Body of pancreas (tissue), 4 donors: Measurements from ENCODE around the gene TLR1. TPM values are rescaled to one million over a fixed set of nuclear protein-coding genes. Genes with fewer than 3 reads are reported as not detected.

Source experiments
- ATAC-seq: fragments of 150-250 bp; one replicate; pipeline ENCODE4 v1.9.1; 2016
- DNase-seq, 4 donors: peaks; one replicate each; pipeline ENCODE4 v3.0.0-alpha.2; 2019
- H3K27ac ChIP-seq, 4 donors: fragments of 200-600 bp; sonication (generic); 1 replicate in 3 of 4; 2 replicates in 1 of 4; pipeline versions ENCODE4 v1.5.1 to v1.6.1; 2016 to 2019; ENCODE audit warnings: mild to moderate bottlenecking in 1 of 4, mixed read lengths in 1 of 4, moderate library complexity in 1 of 4
- H3K27me3 ChIP-seq, 2 donors: fragments of 200-600 bp; sonication (generic); one replicate each; pipeline ENCODE4 v1.6.0; 2016; ENCODE audit warnings: mild to moderate bottlenecking in 1 of 2
- H3K36me3 ChIP-seq, 2 donors: fragments of 200-600 bp; sonication (generic); replicated peaks in 1 of 2; 2 replicates each; pipeline ENCODE4 v1.5.1; 2016; ENCODE audit warnings: low read depth in 2 of 2; ENCODE audit not compliant: insufficient read depth in 1 of 2
- H3K4me1 ChIP-seq: fragments of 200-600 bp; sonication (generic); one replicate; pipeline ENCODE4 v1.6.0; 2016
- H3K4me3 ChIP-seq, 2 donors: fragments of 200-600 bp; sonication (generic); 1 replicate in 1 of 2; 2 replicates in 1 of 2; pipeline ENCODE4 v1.5.1; 2016 to 2019
- H3K9me3 ChIP-seq, 3 donors: fragments of 200-600 bp; sonication (generic); 1 replicate in 2 of 3; 2 replicates in 1 of 3; pipeline ENCODE4 v1.5.1; 2016
- POLR2A ChIP-seq, 3 donors: fragments of 450-650 bp; IDR thresholded peaks; one replicate each; pipeline ENCODE4 v1.6.1; 2016; ENCODE audit warnings: antibody characterized with exemption in 3 of 3, mild to moderate bottlenecking in 2 of 3
- WGBS, 2 donors: methylation state at CpG; one replicate each; pipeline ENCODE4 v1.1.5; 2017; 5-methylcytosine and 5-hydroxymethylcytosine counted together
- intact Hi-C: fragments of 100-400 bp; cut with DNase I; formaldehyde crosslinking; loops from one replicate; pipeline ENCODE4 v1.15.1; 2023
- total RNA-seq, 2 donors: library from RNA; depleted of rRNA; stranded (reverse); fragments of >200 nt; gene quantifications; one replicate each; pipeline ENCODE4 v1.1.0, GENCODE V29; 2016
- TF ChIP-seq, protein P1 (sequence below), 7 experiments: fragments of 450-650 bp in 4 of 7; fragments of 200-600 bp in 3 of 7; sonication (generic) in 3 of 7; IDR thresholded peaks; one replicate each; pipeline ENCODE4 v1.5.1; 2016 to 2019; ENCODE audit warnings: antibody characterized with exemption in 7 of 7

TLR1 gene
- total RNA-seq, 2 donors from 2014 or later, result 12.2 to 20.8 TPM

DNA sequence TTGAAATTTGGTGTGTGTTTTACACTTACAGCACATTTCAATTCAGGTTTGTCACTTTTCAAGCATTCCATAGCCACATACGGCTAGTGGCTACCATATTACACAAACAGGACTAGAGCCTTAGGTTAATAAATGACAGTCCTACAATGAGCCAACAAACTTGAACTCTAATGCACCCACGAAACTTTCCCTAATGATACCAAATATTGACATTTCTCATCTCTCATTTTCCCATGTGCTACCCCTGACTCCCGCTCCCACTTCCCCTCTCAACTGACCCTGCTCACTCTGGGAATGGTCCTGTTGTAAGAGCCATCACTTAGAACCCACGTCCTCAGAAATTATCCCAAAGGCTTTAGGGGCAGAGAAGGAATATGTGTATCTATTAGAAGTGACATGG is 16.9 kb downstream of the TLR1 start:
- Histone ChIP-seq H3K36me3 (no peaks in the 10 kb centered on the region), H3K4me1 (peaks cover 11% of the 10 kb centered on the region), H3K27me3 (no peaks in the 10 kb centered on the region), H3K4me3 (no peak overlapping the region), H3K27ac (peak overlapping the region in 1 of 4 donors; percentile 53), H3K9me3 (no peaks in the 10 kb centered on the region)
- ATAC-seq (peak; percentile 63), DNase-seq (no peak)
- TF ChIP-seq, protein P1, sequence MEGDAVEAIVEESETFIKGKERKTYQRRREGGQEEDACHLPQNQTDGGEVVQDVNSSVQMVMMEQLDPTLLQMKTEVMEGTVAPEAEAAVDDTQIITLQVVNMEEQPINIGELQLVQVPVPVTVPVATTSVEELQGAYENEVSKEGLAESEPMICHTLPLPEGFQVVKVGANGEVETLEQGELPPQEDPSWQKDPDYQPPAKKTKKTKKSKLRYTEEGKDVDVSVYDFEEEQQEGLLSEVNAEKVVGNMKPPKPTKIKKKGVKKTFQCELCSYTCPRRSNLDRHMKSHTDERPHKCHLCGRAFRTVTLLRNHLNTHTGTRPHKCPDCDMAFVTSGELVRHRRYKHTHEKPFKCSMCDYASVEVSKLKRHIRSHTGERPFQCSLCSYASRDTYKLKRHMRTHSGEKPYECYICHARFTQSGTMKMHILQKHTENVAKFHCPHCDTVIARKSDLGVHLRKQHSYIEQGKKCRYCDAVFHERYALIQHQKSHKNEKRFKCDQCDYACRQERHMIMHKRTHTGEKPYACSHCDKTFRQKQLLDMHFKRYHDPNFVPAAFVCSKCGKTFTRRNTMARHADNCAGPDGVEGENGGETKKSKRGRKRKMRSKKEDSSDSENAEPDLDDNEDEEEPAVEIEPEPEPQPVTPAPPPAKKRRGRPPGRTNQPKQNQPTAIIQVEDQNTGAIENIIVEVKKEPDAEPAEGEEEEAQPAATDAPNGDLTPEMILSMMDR (IDR thresholded peaks at IDR 0.05), result no peak
- TF ChIP-seq POLR2A (IDR thresholded peaks at IDR 0.05), result no peak
- 20 to 33% methylated on average over 4 of the region's 4 CpGs for WGBS, 2 donors
- intact Hi-C loops, result no loop called here

DNA sequence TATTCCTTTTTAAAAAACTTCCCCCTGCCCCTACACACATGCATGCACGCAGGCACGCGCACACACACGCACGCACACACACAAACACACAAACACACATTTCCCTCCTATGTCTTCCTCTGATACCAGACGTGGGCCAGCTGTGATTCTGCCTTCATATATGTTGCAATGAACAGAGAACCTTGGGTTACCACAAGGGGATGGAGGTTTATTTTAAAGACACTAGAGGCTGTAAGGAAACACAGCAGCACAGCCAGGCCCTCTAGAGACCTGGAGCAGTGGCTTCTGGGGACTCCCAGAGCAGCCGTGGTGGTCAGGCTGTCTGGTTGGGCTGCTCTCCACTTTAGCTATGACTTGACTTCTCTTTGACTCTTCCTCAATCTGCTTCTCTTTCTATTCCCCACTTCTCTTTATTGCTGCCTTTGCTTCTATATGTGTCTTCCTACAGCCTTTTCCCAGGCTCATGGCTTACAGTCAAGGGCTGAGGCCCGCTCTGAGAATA is 18.6 kb downstream of the TLR1 start:
- Histone ChIP-seq H3K4me3 (no peak overlapping the region), H3K27ac (peak overlapping the region in 1 of 4 donors; percentile 57), H3K27me3 (no peaks in the 10 kb centered on the region), H3K36me3 (no peaks in the 10 kb centered on the region), H3K4me1 (peaks cover 16% of the 10 kb centered on the region), H3K9me3 (no peaks in the 10 kb centered on the region)
- 80 to 95% methylated on average over 8 of the region's 8 CpGs for WGBS, 2 donors
- ATAC-seq (no peak), DNase-seq (peak in 1 of 4 donors; percentile 58)
- intact Hi-C loops, result no loop called here
- TF ChIP-seq POLR2A (IDR thresholded peaks at IDR 0.05), result peak in 1 of 3 donors; percentile 25
- TF ChIP-seq, protein P1 (IDR thresholded peaks at IDR 0.05), result no peak

DNA sequence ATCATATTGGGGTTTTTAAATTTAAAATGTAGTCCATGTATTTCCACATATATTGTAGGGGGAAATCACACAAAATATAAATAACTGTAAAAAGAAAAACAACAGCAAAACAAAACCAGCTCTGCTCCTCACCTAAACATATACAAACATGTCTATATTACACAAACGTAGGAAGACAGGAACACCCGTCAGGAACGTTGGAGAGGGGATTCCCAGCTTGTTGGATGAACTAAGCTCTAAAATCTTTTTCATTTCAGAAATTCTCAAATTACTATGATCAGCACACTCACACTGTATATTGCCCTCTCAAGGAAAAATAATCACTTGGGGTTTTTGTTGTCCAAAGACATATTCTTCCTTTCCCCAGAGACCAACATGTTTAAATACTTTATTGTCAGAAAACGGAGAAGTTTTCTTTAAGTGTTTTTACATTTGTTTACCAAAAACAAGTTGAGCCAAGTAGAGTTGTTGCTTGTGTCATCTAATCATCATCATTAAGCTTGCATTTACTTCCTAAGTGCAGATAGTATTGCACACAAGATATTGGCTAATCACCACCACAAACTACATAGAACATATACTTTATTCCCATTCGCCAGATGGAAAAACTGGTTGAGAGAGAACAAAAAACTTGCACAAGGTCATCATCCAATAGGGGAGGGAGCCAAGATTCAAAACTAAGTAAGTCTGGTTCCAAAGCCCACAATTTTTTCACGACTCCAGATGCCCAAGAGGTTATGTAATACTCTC is 19.4 kb downstream of the TLR1 start:
- DNase-seq (no peak), ATAC-seq (no peak)
- Histone ChIP-seq H3K9me3 (no peaks in the 10 kb centered on the region), H3K27me3 (no peaks in the 10 kb centered on the region), H3K4me3 (no peak overlapping the region), H3K36me3 (no peaks in the 10 kb centered on the region), H3K4me1 (peaks cover 16% of the 10 kb centered on the region), H3K27ac (peak overlapping the region in 1 of 4 donors; percentile 57)
- intact Hi-C loops, result no loop called here
- WGBS, 2 donors, result 60 to 63% methylated on average over 6 of the region's 6 CpGs
- TF ChIP-seq POLR2A (IDR thresholded peaks at IDR 0.05), result no peak
- TF ChIP-seq, protein P1 (IDR thresholded peaks at IDR 0.05), result no peak

DNA sequence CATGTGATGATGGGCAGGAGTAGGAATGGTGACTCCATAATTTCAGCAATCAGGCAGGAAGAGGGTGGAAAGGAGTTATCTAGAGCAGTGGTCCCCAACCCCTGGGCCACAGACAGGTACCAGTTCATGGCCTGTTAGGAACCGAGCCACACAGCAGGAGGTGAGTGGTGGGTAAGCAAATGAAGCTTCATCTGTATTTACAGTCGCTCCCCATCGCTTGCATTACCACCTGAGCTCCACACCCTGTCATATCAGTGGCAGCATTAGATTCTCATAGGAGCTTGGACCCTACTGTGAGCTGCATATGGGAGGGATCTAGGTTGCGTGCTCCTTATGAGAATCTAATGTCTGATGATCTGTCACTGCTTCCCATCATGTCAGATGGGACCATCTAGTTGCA is 20.4 kb downstream of the TLR1 start:
- H3K36me3 ChIP-seq, result no peaks in the 10 kb centered on the region
- ATAC-seq (no peak), DNase-seq (no peak)
- no peaks in the 10 kb centered on the region for H3K27me3 ChIP-seq
- no peaks in the 10 kb centered on the region for H3K9me3 ChIP-seq
- no peak overlapping the region for H3K27ac ChIP-seq
- H3K4me3 ChIP-seq, result no peak overlapping the region
- peaks cover 16% of the 10 kb centered on the region for H3K4me1 ChIP-seq
- TF ChIP-seq, protein P1 (IDR thresholded peaks at IDR 0.05), result no peak
- no peak for TF ChIP-seq POLR2A (IDR thresholded peaks at IDR 0.05)
- intact Hi-C loops, result no loop called here
- 88 to 89% methylated on average over 4 of the region's 4 CpGs for WGBS, 2 donors

DNA sequence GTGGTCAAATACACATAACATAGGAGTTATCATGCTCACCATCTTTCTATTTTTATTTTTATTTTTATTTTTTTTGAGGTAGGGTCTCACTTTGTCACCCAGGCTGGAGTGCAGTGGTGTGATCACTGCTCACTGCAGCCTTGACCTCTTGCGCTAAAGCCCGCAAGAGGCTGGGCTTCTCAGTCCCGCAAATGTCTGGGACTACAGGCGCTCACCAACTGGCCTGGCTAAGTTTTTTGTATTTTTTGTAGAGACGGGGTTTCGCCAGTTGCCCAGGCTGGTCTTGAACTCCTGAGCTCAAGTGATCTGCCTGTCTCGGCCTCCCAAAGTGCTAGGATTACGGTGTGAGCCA is 21.5 kb downstream of the TLR1 start:
- intact Hi-C loops, result no loop called here
- no peak for ATAC-seq

More for the DNA sequence above, 21.5 kb downstream of the TLR1 start:
- Histone ChIP-seq H3K27me3 (no peaks in the 10 kb centered on the region), H3K27ac (no peak overlapping the region), H3K4me3 (no peak overlapping the region), H3K36me3 (no peaks in the 10 kb centered on the region), H3K4me1 (peaks cover 13% of the 10 kb centered on the region), H3K9me3 (no peaks in the 10 kb centered on the region)
- TF ChIP-seq, protein P1 (IDR thresholded peaks at IDR 0.05), result no peak
- no peak for TF ChIP-seq POLR2A (IDR thresholded peaks at IDR 0.05)
- 65% methylated on average over 8 of the region's 8 CpGs for WGBS, 2 donors
- no peak for DNase-seq
